NOMO-1 treated with dmso at 0.1 percent for 144 hours (cell line): ENCODE measurements around the gene PTGER1.
A peak's percentile ranks its signal among the peaks of the same experiment; 100 is the strongest.
"Not testable (repeated sequence)": the region's sequence is repeated elsewhere in the genome, so short reads cannot be mapped to it uniquely, and the experiment has no call there.

ENCODE experiments used
- DNase-seq: peaks from one replicate; lab custom pipeline; 2025; ENCODE audit not compliant: unreplicated experiment; lab: John Stamatoyannopoulos, UW

PTGER1 gene

DNA sequence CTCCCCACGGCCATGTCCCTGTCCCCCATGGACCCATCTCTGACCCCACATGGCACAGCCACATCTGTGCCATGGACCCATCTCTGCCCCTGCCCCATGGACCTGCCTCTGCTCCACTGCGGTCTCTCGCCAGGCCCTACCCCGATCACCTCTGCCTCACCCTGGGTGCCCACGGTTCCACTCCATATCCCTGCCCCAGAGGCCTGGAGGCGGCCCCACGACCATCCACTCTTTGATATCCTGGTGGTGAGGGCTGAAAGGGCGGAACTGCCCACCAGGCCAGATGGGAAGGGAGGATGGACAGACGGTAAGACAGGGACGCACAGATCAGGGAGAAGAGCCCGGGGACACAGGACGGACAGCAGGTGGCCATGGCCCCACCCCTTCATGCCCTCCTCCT lies 327 bp downstream of the PTGER1 start:
- DNase-seq, result no peak

DNA sequence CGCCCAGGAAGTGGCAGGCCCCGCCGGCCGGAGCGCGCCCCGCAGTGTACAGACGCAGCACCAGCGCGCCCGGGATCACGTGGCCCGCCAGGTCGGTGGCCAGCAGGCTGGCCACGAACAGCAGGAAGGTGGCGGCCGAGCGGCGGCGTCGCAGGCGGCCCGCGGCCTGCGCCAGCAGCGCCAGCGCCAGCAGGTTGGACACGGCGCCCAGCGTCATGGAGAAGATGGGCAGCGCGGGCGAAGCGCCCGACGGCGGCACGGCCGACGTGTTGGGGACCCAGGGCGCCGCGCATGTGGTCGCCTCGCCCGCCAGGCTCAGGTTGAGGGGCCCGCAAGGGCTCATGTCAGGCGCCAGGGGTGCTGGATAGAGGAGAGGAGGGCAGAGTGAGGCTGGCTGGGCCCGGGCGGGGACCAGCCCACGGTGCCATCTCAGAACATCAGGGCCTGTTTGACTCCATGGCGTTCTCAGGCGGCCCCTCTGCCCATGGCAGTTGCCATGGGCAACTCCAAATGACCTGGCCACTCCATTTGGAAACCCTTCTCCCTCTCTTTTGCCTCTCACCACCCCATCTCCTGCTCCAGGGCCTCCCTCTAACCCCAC lies 1.1 kb downstream of the PTGER1 start:
- no peak for DNase-seq

DNA sequence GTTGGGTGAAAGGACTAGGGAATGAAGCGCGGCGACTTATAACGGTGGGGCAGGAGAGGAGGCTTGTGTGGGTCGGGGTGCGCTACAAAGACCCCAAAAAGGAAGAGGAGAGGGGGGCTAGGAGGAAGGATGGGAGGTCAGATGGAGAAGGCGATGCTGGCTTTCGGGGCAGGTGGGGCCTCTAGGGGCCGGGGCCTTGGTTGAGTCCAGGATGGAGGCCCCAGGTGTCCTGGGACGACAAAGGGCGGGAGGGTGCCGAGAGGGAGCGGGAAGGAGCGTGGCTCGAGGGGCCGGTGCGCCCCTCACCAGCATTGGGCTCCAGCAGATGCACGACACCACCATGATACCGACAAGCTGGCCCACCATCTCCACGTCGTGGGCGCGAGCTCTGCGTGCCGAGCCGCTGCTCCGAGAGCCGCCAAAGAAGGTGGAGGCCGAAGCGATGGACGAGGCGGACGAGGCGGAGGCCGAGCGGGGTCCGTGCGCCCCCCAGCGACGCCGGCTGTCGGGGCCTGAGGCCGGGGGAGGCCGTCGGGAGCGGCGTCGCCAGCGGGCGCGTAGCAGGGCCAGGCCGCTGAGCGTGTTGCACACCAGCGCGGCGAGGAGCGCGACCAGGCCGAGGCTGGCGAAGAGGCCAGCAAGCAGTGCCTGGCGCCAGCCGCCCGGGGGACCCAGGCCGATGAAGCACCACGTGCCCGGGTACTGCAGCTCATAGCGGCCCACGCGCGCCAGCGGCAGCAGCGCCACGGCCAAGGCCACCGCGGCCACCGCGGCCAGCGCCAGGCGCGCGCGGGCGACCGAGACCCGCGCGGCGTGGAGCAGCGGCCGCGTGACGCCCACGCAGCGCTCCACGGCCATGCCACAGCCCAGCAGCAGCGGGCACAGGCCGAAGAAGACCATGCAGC lies 1.8 kb downstream of the PTGER1 start:
- no peak for DNase-seq

DNA sequence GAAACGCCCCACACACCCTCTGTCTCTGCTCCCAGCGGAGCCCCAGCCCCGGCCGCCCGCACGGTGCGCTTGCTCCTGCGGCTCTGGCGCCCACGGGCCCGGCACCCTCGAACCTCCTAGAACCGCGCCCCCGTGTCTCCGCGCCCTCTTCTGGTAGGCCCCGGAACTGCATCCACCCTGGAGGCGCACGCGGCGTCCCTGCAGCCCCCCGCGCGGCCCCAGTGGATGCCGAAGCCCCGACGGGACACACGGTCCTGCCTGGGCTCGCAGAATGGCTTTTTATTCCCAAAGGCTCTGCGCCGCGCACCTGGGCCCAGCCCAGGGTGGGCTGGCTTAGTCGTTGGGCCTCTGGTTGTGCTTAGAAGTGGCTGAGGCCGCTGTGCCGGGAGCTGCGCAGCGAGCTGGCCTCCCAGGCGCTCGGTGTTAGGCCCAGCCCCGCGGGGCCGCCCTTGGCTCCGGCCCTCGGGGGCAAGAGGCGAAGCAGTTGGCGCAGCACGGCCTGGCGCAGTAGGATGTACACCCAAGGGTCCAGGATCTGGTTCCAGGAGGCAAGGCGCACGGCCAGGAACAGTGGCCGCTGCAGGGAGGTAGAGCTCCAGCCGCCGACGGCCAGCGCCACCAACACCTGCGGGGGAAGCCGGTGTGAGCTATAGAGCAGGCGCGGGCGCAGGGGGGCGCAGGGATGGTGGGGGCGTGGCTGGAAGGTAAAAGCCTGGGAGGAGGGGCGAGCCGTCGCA lies 2.8 kb downstream of the PTGER1 start:
- peak; percentile 20 for DNase-seq

DNA sequence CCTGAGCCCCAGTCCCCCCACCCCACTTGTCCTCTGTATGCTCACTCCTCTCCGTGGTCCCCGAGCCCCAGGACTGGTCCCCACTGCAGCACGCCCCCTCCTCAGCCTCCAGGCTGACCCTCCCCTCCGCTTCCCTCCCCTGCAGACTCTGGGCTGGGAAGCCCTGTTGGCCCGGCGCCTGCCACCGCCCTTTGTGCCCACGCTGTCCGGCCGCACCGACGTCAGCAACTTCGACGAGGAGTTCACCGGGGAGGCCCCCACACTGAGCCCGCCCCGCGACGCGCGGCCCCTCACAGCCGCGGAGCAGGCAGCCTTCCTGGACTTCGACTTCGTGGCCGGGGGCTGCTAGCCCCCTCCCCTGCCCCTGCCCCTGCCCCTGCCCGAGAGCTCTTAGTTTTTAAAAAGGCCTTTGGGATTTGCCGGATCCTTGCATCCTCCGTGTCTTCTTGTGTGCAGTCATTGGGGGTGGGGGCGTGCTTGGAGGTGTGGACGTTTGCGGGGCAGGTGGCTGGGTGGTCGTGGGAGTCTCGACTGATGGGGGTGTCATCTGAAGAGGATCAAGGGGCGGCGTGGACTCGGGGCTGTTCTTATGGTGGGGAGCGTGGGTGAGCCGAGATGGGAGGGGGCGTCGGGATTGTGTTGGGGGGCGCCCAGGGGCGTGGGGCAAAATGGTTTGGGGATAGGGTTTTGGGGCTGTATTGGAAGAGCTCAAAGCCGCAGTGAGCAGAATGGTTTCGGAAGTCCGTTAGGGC lies 3.5 kb downstream of the PTGER1 start:
- no peak for DNase-seq

DNA sequence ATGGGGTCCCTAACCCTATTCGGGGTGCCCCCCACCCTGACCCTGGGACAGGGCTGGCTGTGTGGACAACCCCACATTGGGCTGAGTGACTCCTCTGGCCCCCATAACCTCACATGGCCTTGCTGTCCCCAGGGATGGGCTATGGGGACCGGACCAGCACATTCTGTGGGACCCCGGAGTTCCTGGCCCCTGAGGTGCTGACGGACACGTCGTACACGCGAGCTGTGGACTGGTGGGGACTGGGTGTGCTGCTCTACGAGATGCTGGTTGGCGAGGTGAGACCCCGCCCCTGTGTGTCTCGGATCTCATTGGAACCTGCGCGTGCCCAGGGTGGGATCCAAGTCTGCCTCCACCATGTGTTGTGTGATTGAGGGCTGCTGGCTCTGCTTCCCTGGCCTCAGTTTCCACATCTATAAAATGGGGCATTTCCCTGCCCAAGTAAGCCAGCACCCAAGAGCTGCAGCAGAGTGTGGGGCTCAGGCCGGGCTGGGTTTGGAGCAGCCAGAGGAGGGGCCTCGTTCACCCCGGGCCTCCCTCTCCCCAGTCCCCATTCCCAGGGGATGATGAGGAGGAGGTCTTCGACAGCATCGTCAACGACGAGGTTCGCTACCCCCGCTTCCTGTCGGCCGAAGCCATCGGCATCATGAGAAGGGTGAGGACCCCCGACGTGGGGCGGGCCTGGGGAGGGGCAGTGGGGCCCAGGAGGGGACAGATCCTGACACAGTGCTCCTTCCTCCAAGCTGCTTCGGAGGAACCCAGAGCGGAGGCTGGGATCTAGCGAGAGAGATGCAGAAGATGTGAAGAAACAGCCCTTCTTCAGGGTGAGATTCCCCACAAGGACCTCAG lies 4.9 kb downstream of the PTGER1 start:
- DNase-seq, result no peak

DNA sequence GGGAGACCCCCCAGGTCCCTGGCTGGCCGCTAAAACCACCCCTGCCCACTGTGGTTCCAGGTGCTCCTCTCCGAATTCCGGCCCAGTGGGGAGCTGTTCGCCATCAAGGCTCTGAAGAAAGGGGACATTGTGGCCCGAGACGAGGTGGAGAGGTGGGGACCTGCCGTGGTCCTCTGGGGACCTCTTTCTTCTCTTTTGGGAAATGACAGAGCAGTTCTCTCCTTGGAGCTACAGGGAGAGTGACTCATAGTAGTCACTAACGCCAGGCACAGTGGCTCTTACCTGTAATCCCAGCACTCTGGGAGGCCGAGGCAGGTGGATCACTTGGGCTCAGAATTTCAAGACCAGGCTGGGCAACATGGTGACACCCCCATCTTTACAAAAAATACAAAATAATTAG lies 7.3 kb downstream of the PTGER1 start:
- no peak for DNase-seq

DNA sequence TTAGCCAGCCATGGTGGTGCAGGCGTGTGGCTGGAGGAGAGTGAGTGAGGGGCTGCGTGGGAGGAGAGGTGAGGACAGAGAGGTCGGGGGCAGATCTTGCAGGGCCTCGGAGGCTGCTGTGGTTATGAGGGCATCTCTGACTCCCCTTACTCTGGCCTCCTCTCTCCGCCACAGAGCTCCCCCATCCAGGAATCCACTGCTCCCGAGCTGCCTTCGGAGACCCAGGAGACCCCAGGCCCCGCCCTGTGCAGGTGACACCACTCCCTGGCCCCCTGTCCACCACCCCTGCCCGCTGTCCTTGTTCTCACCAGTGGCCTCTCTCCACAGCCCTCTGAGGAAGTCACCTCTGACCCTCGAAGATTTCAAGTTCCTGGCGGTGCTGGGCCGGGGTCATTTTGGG lies 7.8 kb downstream of the PTGER1 start:
- DNase-seq, result no peak

DNA sequence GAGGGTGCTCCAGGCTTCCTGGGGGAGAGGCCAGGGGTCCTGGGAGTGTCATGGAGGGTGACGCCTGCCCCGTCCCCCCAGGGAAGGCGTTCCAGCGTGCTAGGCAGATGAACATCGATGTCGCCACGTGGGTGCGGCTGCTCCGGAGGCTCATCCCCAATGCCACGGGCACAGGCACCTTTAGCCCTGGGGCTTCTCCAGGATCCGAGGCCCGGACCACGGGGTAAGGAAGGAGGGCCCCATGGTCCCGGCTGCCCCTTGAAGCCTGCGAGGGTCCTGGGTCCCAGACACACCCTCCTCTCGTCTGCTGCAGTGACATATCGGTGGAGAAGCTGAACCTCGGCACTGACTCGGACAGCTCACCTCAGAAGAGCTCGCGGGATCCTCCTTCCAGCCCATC lies 11.4 kb downstream of the PTGER1 start:
- no peak for DNase-seq

DNA sequence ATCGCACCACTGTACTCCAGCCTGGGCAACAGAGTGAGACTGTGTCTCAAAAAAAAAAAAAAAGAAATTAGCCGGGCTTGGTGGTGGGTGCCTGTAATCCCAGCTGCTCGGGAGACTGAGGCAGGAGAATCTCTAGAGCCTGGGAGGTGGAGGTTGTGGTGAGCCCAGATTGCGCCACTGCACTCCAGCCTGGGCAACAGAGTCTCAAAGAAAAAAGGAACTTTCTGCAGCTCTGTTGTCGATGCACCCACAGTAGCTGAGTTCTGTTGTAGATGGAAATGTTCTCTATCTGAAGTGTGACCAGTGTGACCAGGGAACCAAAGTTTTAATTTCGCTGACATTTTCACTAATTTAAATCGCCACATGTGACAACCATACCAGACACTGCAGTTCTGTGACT lies 12.8 kb downstream of the PTGER1 start:
- DNase-seq, result not testable (repeated sequence)

DNA sequence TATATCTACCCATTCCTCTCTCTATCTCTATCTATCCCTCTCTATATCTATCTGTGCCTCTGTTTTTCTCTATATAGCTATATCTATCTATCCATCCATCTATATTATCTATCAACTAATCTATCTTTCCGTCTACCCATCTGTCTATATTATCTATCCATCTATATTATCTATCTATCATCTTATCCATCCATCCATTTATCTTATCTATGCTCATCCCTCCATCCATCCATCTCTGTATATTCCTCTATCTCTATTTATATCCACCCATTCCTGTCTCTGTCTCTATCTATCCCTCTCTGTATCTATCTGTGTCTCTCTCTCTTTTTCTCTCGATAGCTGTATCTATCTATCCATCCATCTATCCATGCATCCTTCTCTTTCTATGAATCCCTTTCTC lies 14.2 kb downstream of the PTGER1 start:
- DNase-seq, result no peak

DNA sequence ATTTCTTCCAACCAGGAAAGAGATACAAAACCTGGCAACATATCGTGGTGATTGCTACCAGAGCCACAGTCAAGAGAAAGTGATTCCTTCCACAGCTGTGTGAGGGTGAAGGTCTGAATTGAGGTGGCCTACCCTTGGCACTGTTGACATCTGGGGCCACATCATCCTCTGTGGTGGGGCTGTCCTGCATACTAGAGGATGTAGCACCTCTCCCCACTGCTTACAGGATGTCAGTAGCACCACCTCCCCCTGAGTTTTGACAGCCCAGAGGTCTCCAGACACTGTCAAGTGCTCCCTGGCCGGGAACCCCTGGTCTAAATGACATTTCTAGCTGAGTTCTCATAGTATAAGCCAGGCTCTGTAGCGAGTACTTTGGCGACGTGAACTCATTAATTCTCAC lies 15.5 kb downstream of the PTGER1 start:
- no peak for DNase-seq

DNA sequence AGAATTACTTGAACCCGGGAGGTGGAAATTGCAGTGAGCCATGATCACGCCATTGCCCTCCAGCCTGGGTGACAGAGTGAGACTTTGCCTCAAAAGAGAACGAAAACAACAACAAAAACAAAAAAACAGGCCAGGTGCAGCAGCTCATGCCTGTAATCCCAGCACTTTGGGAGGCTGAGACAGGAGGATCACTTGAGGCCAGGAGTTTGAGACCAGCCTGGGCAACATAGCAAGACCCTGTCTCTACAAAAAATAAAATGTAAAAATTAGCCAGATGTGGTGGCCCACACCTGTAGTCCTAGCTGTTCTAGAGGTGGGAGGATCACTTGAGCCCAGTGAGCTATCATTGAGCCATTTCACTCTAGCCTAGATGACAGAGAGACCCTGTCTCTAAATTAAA lies 22.9 kb downstream of the PTGER1 start:
- DNase-seq, result not testable (repeated sequence)

DNA sequence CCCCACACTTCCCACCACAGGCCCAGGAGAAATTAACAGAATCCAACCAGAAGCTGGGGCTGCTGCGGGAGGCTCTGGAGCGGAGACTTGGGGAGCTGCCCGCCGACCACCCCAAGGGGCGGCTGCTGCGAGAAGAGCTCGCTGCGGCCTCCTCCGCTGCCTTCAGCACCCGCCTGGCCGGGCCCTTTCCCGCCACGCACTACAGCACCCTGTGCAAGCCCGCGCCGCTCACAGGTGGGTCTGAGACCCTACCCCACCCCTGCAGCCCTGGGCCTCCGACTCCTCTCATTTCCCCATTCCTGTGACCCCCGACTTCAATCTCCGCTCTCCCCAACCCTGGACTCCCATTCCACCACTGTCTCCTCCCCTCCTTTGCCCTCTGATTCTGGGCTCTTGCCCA lies 24.3 kb downstream of the PTGER1 start:
- DNase-seq, result no peak

DNA sequence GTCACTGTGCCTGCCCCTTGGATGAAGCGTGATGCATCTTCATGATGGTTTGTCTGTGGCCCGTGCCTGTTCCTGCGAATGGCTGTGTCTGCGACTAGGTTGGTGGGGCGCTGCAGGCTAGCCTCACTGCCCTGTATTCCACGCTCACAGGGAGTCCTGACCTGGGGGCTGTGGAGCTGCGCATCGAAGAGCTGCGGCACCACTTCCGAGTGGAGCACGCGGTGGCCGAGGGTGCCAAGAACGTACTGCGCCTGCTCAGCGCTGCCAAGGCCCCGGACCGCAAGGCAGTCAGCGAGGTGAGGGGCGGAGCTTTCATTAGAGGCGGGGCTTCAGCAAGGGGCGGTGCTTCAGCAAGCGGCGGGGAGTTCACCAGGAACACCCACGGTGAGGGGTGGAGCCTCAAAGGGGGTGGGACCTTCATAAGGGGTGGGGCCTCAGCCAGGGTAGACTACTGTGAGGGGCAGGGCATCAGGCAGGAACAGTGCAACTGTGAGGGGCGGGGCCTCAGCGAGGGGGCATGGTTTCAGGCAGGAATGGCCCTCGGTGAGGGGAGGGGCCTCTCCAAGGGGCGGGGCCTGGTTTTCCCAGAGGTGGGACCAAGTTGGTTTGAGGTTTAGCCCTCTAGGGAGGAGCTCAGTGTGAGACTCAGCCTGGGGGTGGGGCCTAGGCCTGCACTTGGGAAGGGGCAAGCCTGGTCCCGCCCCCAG lies 24.8 kb downstream of the PTGER1 start:
- no peak for DNase-seq

DNA sequence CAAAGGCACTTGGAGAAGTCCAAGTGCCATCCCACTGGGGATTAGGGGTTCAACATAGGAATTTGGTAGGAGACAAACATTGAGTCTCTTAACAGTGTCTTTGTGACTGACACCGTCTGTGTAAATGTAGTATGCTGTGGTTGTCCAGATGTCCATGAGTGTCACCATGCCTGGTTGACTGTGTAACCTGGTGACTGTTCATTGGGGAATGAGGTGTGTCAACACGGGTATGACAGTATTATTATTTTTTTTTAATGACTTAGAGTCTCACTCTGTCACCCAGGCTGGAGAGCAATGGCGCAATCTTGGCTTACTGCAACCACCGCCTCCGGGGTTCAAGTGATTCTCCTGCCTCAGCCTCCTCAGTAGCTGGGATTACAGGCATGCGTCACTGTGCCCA lies 25.8 kb downstream of the PTGER1 start:
- DNase-seq, result no peak

DNA sequence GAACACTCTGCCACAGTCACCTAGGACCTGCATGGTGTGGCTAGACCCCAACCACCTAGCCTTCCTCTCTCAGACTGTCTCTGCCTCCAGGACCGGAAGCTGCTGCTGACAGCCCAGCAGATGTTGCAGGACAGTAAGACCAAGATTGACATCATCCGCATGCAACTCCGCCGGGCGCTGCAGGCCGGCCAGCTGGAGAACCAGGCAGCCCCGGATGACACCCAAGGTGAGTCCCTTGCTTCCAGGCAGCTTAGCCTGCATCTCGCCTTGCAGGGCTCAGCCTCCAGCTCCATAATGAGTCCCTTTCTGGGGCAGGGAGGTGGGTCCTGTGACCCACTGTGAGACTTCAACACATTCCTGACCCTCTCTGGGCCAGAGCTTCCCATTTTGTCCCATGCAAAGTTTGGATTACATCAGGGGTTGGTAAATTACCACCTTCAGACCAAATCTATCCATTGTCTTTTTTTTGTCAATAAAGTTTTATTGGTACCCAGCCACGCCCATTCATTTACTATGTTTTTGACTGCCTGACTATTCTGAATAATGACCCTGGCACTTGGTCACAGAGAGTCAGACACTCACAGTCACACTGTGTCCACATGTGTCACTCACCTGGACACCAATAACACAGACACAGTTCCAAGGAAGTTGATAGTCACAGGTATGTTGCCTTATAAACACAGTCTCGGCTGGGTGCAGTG lies 28.7 kb downstream of the PTGER1 start:
- no peak for DNase-seq

DNA sequence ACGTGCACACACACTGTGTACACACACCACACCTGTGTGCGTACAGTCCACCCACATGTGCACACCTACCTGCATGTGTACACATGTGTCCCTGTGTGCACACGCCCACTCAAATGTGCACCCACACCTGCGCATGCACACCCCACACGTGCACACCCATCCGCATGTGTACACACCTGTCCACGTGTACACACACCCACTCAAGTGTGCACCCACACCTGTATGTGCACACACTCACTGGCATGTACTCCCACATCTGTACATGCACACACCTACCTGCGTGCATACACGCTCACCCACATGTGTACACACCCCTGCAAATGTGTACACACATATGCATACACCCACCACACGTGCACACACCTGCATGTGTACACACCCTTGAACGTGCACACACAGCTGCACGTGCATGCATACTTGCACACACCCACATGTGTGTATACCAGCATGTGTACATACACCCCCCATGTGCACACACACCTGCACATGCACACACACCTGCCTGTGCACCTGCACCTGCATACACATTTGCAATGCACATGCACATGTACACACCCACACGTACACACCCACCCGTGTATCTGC lies 31.4 kb downstream of the PTGER1 start:
- DNase-seq, result no peak
